Tibial nerve (tissue), 4 donors: ENCODE measurements around the gene DCTPP1.

ENCODE experiments used
- CTCF ChIP-seq, 5 experiments: fragments of 200-600 bp in 3 of 5; fragments of 450-650 bp in 2 of 5; sonication (generic) in 3 of 5; IDR thresholded peaks; one replicate each; pipeline ENCODE4 v1.5.1; 2016 to 2019; ENCODE audit warnings: antibody characterized with exemption in 5 of 5, mild to moderate bottlenecking in 3 of 5, moderate library complexity in 2 of 5
- EP300 ChIP-seq, 2 donors: sonication (generic); formaldehyde crosslinking; IDR thresholded peaks; one replicate each; pipeline ENCODE4 v1.6.1; 2017; ENCODE audit warnings: antibody characterized with exemption in 2 of 2, mild to moderate bottlenecking in 1 of 2
- POLR2A ChIP-seq, 2 donors: fragments of 450-650 bp; IDR thresholded peaks; one replicate each; pipeline ENCODE4 v1.6.1; 2017; ENCODE audit warnings: antibody characterized with exemption in 2 of 2, mild to moderate bottlenecking in 2 of 2, moderate library complexity in 2 of 2

GRCh38 chr16:30464078-30464477 is 34.2 kb upstream of the DCTPP1 start:
- TF ChIP-seq CTCF (IDR thresholded peaks at IDR 0.05) (no peak), EP300 (IDR thresholded peaks at IDR 0.05) (no peak), POLR2A (IDR thresholded peaks at IDR 0.05) (no peak)
